GM23338 (cell line): ENCODE measurements around the gene SCN3A. TPM values are rescaled to one million over a fixed set of nuclear protein-coding genes. Genes with fewer than 3 reads are reported as not detected.

Source experiments
- CREB1 ChIP-seq: fragments of 250-450 bp; sonication (Bioruptor Pico); IDR thresholded peaks from 2 replicates; pipeline ENCODE4 v1.5.0; 2020; ENCODE audit warnings: low read depth, mild to moderate bottlenecking, moderate library complexity
- EZH2 ChIP-seq: fragments of 200-600 bp; sonication (generic); IDR thresholded peaks from one replicate; pipeline ENCODE4 v1.8.0; 2017; ENCODE audit warnings: antibody characterized with exemption, mild to moderate bottlenecking, low read depth; ENCODE audit not compliant: unreplicated experiment
- JUNB ChIP-seq: IDR thresholded peaks from one replicate; pipeline ENCODE4 v1.6.1; 2016; ENCODE audit warnings: antibody characterized with exemption; ENCODE audit not compliant: unreplicated experiment
- POLR2AphosphoS5 ChIP-seq: IDR thresholded peaks from 2 replicates; pipeline ENCODE4 v1.6.1; 2016; ENCODE audit warnings: antibody characterized with exemption, low read depth
- ZNF114 ChIP-seq: fragments of 250-450 bp; sonication (Bioruptor Pico); IDR thresholded peaks from 2 replicates; pipeline ENCODE4 v1.5.0; 2020; ENCODE audit warnings: mild to moderate bottlenecking, moderate library complexity
- polyA plus RNA-seq: library from polyadenylated mRNA; unstranded; fragments of >200 nt; fragmentation: Nextera tagmentation; extraction: Ambion mirVana; gene quantifications from 2 replicates; pipeline ENCODE4 v1.2.1, GENCODE V29; 2016
- total RNA-seq: library from RNA; depleted of rRNA; stranded (reverse); fragments of >200 nt; shearing (Covaris generic); gene quantifications from 2 replicates; pipeline ENCODE4 v1.2.3, GENCODE V29; 2014
- TF ChIP-seq, protein P1 (sequence below): fragments of 250-450 bp; sonication (Bioruptor Pico); IDR thresholded peaks from 2 replicates; pipeline ENCODE4 v1.5.0; 2020; ENCODE audit warnings: mild to moderate bottlenecking, moderate library complexity
- TF ChIP-seq, protein P2 (sequence below): IDR thresholded peaks from 2 replicates; pipeline ENCODE4 v1.6.1; 2016; ENCODE audit warnings: antibody characterized with exemption
- TF ChIP-seq, protein P3 (sequence below), 2 experiments: fragments of 200-600 bp in 1 of 2; sonication (generic) in 1 of 2; conservative IDR thresholded peaks; 2 replicates each; pipeline versions ENCODE4 v1.5.1 to v1.6.1; 2016 to 2017; ENCODE audit warnings: antibody characterized with exemption in 2 of 2, low read depth in 2 of 2, mild to moderate bottlenecking in 2 of 2, moderate library complexity in 1 of 2

Gene SCN3A
- total and polyA plus RNA-seq, 2 experiments from 2014 or later = 0.66 TPM; not detected in 1

DNA sequence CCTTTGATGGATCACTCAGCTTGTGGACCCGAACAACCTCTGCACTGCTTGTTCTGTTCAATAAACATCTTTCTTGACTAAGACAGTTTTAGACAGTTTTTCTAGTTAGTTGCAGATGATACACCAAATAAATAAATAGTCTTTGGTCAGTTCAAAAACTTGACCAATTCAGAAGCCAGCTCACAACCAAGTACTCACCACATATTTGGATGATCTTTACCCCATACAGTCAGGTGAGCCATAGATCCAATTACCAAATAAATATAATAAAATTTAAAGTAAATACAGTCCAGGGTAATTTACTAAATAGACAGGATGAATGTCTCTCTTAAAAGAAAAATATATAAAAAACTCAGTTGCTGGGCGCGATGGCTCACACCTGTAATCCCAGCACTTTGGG, 18.2 kb downstream of the SCN3A start (continued):
- TF ChIP-seq, protein P1, sequence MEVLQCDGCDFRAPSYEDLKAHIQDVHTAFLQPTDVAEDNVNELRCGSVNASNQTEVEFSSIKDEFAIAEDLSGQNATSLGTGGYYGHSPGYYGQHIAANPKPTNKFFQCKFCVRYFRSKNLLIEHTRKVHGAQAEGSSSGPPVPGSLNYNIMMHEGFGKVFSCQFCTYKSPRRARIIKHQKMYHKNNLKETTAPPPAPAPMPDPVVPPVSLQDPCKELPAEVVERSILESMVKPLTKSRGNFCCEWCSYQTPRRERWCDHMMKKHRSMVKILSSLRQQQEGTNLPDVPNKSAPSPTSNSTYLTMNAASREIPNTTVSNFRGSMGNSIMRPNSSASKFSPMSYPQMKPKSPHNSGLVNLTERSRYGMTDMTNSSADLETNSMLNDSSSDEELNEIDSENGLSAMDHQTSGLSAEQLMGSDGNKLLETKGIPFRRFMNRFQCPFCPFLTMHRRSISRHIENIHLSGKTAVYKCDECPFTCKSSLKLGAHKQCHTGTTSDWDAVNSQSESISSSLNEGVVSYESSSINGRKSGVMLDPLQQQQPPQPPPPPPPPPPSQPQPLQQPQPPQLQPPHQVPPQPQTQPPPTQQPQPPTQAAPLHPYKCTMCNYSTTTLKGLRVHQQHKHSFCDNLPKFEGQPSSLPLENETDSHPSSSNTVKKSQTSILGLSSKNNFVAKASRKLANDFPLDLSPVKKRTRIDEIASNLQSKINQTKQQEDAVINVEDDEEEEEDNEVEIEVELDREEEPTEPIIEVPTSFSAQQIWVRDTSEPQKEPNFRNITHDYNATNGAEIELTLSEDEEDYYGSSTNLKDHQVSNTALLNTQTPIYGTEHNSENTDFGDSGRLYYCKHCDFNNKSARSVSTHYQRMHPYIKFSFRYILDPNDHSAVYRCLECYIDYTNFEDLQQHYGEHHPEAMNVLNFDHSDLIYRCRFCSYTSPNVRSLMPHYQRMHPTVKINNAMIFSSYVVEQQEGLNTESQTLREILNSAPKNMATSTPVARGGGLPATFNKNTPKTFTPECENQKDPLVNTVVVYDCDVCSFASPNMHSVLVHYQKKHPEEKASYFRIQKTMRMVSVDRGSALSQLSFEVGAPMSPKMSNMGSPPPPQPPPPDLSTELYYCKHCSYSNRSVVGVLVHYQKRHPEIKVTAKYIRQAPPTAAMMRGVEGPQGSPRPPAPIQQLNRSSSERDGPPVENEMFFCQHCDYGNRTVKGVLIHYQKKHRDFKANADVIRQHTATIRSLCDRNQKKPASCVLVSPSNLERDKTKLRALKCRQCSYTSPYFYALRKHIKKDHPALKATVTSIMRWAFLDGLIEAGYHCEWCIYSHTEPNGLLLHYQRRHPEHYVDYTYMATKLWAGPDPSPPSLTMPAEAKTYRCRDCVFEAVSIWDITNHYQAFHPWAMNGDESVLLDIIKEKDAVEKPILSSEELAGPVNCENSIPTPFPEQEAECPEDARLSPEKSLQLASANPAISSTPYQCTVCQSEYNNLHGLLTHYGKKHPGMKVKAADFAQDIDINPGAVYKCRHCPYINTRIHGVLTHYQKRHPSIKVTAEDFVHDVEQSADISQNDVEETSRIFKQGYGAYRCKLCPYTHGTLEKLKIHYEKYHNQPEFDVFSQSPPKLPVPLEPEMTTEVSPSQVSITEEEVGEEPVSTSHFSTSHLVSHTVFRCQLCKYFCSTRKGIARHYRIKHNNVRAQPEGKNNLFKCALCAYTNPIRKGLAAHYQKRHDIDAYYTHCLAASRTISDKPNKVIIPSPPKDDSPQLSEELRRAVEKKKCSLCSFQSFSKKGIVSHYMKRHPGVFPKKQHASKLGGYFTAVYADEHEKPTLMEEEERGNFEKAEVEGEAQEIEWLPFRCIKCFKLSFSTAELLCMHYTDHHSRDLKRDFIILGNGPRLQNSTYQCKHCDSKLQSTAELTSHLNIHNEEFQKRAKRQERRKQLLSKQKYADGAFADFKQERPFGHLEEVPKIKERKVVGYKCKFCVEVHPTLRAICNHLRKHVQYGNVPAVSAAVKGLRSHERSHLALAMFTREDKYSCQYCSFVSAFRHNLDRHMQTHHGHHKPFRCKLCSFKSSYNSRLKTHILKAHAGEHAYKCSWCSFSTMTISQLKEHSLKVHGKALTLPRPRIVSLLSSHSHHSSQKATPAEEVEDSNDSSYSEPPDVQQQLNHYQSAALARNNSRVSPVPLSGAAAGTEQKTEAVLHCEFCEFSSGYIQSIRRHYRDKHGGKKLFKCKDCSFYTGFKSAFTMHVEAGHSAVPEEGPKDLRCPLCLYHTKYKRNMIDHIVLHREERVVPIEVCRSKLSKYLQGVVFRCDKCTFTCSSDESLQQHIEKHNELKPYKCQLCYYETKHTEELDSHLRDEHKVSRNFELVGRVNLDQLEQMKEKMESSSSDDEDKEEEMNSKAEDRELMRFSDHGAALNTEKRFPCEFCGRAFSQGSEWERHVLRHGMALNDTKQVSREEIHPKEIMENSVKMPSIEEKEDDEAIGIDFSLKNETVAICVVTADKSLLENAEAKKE (CRISPR knock-in tag) = no peak
- TF ChIP-seq, protein P2, sequence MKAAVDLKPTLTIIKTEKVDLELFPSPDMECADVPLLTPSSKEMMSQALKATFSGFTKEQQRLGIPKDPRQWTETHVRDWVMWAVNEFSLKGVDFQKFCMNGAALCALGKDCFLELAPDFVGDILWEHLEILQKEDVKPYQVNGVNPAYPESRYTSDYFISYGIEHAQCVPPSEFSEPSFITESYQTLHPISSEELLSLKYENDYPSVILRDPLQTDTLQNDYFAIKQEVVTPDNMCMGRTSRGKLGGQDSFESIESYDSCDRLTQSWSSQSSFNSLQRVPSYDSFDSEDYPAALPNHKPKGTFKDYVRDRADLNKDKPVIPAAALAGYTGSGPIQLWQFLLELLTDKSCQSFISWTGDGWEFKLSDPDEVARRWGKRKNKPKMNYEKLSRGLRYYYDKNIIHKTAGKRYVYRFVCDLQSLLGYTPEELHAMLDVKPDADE = no peak
- no peak for TF ChIP-seq ZNF114 (CRISPR knock-in tag)
- no peak for TF ChIP-seq POLR2AphosphoS5
- no peak for TF ChIP-seq CREB1 (CRISPR knock-in tag)
- TF ChIP-seq EZH2 = no peak
- TF ChIP-seq, protein P3, sequence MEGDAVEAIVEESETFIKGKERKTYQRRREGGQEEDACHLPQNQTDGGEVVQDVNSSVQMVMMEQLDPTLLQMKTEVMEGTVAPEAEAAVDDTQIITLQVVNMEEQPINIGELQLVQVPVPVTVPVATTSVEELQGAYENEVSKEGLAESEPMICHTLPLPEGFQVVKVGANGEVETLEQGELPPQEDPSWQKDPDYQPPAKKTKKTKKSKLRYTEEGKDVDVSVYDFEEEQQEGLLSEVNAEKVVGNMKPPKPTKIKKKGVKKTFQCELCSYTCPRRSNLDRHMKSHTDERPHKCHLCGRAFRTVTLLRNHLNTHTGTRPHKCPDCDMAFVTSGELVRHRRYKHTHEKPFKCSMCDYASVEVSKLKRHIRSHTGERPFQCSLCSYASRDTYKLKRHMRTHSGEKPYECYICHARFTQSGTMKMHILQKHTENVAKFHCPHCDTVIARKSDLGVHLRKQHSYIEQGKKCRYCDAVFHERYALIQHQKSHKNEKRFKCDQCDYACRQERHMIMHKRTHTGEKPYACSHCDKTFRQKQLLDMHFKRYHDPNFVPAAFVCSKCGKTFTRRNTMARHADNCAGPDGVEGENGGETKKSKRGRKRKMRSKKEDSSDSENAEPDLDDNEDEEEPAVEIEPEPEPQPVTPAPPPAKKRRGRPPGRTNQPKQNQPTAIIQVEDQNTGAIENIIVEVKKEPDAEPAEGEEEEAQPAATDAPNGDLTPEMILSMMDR (conservative IDR thresholded peaks at IDR 0.05; ENCODE audit: low read depth in 2 of 2) = no peak
- TF ChIP-seq JUNB = no peak
